Stimulated activated naive CD8-positive, alpha-beta T cell treated with anti-CD3 and anti-CD28 coated beads, Interleukin-15, Interleukin-2, amounts not matched to agents 100 ng/mL and 50 ng/mL, for 24 hours (primary cell): Measurements from ENCODE around the gene IKZF2.
A peak's percentile ranks its signal among the peaks of the same experiment; 100 is the strongest.

Source experiments
- H3K27ac Mint-ChIP-seq: one replicate; pipeline ENCODE4 v1.8.0; 2021; ENCODE audit warnings: mild to moderate bottlenecking, mixed read lengths
- H3K27me3 Mint-ChIP-seq: one replicate; pipeline ENCODE4 v1.8.0; 2021; ENCODE audit warnings: mixed read lengths
- H3K36me3 Mint-ChIP-seq: one replicate; pipeline ENCODE4 v1.8.0; 2021; ENCODE audit warnings: low read depth, mixed read lengths
- H3K4me1 Mint-ChIP-seq: one replicate; pipeline ENCODE4 v1.8.0; 2021; ENCODE audit warnings: low read depth, mixed read lengths
- H3K4me3 Mint-ChIP-seq: one replicate; pipeline ENCODE4 v1.8.0; 2021; ENCODE audit warnings: mild to moderate bottlenecking, mixed read lengths
- H3K9me3 Mint-ChIP-seq: one replicate; pipeline ENCODE4 v1.8.0; 2021; ENCODE audit warnings: mixed read lengths

The IKZF2 gene

GRCh38 chr2:213164263-213164662, 12.9 kb upstream of the IKZF2 start:
- Mint-ChIP-seq H3K27me3 (no peaks in the 10 kb centered on the region), H3K9me3 (no peaks in the 10 kb centered on the region), H3K36me3 (no peaks in the 10 kb centered on the region), H3K27ac (no peak overlapping the region), H3K4me1 (peaks cover 4% of the 10 kb centered on the region), H3K4me3 (no peak overlapping the region)

DNA sequence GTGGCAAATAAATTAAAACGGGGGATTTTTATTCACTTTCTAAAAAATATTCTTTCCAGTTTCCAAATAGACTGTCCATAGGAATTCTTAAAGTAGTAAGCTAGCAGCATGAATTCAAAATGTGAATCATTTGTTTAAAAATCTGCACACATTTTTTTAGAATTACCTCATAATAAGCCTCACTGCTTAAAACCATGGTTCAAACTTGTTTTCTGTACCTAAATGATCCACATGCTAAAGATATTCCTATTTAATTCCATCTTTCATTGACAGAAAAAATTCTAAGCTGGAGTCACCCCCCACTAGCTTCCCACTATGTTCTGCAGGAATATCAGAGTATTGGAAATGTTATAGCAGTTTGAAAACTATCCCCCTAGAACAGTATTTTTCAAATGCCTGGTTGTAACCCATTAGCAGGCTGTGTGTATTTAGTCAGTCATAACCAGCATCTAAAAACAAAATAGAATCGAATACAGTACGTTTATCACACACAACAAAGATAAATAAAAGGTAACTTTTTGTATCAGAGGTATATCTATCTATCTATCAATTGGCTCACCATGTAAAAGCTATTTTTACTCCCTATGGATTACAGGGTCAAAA, 11.2 kb upstream of the IKZF2 start:
- Mint-ChIP-seq H3K9me3 (no peaks in the 10 kb centered on the region), H3K27ac (no peak overlapping the region), H3K4me3 (no peak overlapping the region), H3K36me3 (no peaks in the 10 kb centered on the region), H3K4me1 (peaks cover 11% of the 10 kb centered on the region), H3K27me3 (no peaks in the 10 kb centered on the region)

DNA sequence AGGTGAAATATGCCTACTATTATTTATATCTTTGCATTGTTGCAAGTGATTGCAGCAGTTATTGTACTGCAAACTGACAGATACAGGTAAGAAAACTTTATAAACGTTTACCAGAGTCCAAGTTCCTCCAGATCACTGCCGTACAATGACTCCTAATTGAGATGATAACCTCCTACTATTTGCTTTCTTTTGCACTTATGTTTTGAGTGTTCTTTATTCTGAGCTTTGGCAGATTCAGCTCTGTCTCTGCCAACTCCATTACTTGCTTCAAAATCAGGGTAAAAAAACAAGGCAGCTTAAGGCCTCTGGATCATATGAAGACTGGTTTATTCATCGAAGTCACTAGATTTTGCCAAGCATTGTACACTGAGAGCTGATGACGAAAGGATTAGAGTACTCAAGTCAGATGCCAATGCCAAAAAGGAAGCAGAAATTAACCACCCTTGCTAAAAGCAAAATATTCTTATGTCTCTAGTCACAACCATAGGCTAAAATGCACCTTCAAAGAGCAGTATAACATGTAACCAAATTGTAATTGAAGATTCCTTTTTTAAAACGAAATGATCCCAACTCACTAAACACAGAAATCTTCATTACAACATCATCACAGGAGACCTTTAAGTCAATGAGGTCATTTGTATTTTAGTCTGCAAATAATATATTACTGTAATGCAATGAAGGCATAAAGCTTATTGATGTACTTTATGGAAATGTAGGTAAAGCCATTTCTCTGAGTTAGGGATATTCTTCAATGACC, 10.5 kb upstream of the IKZF2 start:
- Mint-ChIP-seq H3K4me1 (peaks cover 17% of the 10 kb centered on the region), H3K4me3 (no peak overlapping the region), H3K9me3 (no peaks in the 10 kb centered on the region), H3K36me3 (no peaks in the 10 kb centered on the region), H3K27me3 (no peaks in the 10 kb centered on the region), H3K27ac (no peak overlapping the region)

GRCh38 chr2:213159768-213160167, 8.4 kb upstream of the IKZF2 start:
- peaks cover 6% of the 10 kb centered on the region for H3K27me3 Mint-ChIP-seq
- no peak overlapping the region for H3K27ac Mint-ChIP-seq
- no peaks in the 10 kb centered on the region for H3K9me3 Mint-ChIP-seq
- H3K4me3 Mint-ChIP-seq: no peak overlapping the region
- peaks cover 25% of the 10 kb centered on the region for H3K4me1 Mint-ChIP-seq
- H3K36me3 Mint-ChIP-seq: no peaks in the 10 kb centered on the region

DNA sequence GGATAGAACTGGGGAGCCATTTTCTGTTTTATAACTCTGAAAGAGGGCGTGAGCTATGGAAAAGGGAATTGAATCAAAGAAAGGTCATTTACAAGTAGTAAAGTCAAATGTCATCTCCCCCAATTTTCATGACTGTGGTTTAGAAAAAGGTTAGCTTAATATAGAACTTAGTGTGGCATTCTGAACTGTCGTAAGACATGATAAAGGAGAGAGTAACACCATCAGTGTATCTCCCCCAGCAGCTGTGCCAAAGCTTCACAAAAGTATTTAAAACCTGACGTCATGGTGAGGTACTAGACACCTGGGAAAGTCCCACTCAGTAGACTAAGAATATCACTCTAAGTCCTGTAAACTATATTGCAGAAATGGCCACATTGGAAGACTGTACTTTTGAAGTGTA, 5.8 kb upstream of the IKZF2 start:
- Mint-ChIP-seq H3K27ac (peak overlapping the region; percentile 57), H3K4me1 (peaks cover 44% of the 10 kb centered on the region), H3K4me3 (peak overlapping the region; percentile 12), H3K27me3 (peaks cover 25% of the 10 kb centered on the region), H3K36me3 (no peaks in the 10 kb centered on the region), H3K9me3 (no peaks in the 10 kb centered on the region)

GRCh38 chr2:213156717-213157116, 5.3 kb upstream of the IKZF2 start:
- Mint-ChIP-seq H3K36me3 (no peaks in the 10 kb centered on the region), H3K27me3 (peaks cover 27% of the 10 kb centered on the region), H3K4me3 (no peak overlapping the region), H3K9me3 (no peaks in the 10 kb centered on the region), H3K27ac (peak overlapping the region; percentile 57), H3K4me1 (peaks cover 44% of the 10 kb centered on the region)

DNA sequence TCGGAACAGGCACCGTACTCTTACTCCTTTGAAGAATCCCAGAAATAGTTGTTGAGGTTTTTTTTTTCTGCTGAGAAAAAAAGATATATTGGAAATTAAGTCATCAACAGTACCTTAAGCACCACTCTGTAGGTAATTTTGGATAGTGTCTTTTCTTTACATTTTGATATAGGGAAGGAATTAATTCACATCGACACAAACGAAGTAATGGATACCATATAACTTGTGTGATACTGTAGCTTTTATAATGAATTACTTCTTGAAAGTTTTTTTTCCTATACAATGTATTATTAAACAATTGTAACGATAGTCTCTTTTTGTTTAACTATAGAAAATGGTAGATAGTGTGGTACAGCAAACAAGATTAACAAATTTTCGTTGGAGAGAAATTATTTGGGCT, 1.5 kb upstream of the IKZF2 start:
- Mint-ChIP-seq H3K27ac (peak overlapping the region; percentile 68), H3K36me3 (no peaks in the 10 kb centered on the region), H3K4me1 (peaks cover 66% of the 10 kb centered on the region), H3K4me3 (peak overlapping the region; percentile 94), H3K27me3 (peaks cover 48% of the 10 kb centered on the region), H3K9me3 (no peaks in the 10 kb centered on the region)

DNA sequence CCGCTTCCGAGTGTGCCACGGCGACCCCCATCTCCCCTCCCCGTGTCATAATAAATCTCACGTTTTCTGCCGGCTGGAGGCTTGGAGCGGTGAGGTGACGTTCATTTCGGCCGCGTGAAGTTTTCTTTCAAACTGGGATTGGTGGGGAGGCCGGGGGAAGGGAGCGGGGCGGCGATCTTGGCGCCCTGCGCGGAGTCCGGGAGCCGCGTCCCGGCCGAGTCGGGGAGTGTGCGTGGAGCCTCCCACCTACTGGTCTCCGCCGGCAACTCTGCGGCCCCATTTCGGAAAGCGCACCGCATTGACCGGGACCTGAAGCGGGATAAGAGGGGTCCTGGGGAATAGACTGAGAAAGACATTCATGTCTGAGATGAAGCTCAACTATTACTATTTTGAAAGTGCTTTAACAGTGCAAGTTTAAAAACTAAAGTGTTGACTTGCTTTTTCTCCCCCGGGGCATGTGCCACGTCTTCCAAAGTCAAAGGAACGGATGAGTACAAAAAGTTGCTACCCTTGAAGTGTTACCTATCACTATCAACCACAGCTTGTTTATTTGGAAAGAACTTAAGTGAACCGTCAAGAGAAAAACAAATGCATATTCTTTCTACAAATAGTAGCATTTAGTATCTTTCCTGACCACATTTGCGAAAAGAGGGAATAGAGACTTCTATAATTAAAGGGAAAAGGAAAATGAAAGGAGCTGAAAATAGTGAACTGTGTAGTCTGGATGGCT, 818 bp upstream of the IKZF2 start:
- Mint-ChIP-seq H3K4me3 (peak overlapping the region; percentile 94), H3K27ac (peak overlapping the region; percentile 68), H3K36me3 (no peaks in the 10 kb centered on the region), H3K4me1 (peaks cover 64% of the 10 kb centered on the region), H3K9me3 (no peaks in the 10 kb centered on the region), H3K27me3 (peaks cover 49% of the 10 kb centered on the region)

- Mint-ChIP-seq H3K36me3 (no peaks in the 10 kb centered on the region), H3K27me3 (peaks cover 44% of the 10 kb centered on the region), H3K4me1 (peaks cover 54% of the 10 kb centered on the region), H3K27ac (peak overlapping the region; percentile 93), H3K9me3 (no peaks in the 10 kb centered on the region), H3K4me3 (peak overlapping the region; percentile 94)
These were observed 906 bp downstream of the IKZF2 start for GRCh38 chr2:213150315-213151097.

DNA sequence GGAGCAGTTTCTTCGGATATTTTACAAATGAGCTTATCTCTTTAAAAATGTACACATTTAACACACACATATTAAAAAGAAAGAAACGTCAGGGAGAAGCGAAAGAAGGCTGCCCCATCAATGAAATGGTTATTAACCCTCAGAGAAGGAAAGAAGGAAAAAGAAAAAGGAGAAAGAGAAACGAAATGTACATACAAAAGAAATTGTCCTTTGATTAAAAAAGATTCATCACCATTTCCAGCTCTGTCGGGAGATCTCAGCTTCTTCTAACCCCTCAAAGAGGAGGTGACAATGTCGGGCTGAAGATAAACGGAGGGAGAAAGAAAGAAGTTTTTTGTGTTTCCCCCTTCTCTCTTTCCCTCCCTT, 1.5 kb downstream of the IKZF2 start:
- peak overlapping the region; percentile 94 for H3K4me3 Mint-ChIP-seq
- H3K27ac Mint-ChIP-seq: peak overlapping the region; percentile 93
- H3K36me3 Mint-ChIP-seq: no peaks in the 10 kb centered on the region
- H3K4me1 Mint-ChIP-seq: peaks cover 59% of the 10 kb centered on the region
- H3K27me3 Mint-ChIP-seq: peaks cover 49% of the 10 kb centered on the region
- no peaks in the 10 kb centered on the region for H3K9me3 Mint-ChIP-seq

- Mint-ChIP-seq H3K4me3 (peak overlapping the region; percentile 94), H3K27ac (peak overlapping the region; percentile 93), H3K4me1 (peaks cover 64% of the 10 kb centered on the region), H3K9me3 (no peaks in the 10 kb centered on the region), H3K36me3 (no peaks in the 10 kb centered on the region), H3K27me3 (peaks cover 44% of the 10 kb centered on the region)
These were observed 2.0 kb downstream of the IKZF2 start for GRCh38 chr2:213149294-213149875.

DNA sequence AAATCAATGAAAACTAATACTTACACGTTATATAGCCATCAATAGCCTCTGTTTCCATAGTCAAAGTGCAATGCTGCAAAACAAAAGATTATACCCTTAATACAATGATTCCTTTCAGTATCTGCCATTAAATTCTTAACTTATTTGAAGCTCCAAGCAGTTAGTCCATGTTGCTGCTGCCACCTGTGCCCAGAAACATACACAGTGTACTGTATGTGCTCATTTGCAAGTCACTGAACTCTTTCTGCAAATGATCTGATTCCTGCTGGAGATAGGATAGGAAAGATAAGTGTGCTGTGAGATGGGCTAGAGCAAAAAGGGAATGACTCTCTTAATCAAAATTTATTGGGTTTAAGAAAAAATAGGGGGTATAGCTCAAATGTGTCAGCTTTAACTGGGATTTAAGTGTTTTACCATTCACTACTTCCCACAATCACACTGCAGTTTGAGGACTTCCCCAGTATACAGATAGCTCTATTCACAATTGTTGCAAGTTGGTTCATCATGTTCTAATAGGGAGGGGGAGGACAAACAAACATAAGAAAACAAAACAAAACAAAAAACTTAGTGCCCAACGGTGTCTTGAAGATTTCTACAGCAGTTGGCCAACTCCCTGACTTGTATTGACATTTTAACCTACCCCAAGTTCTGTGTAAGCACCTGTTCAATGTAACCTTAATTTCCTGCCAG, 2.7 kb downstream of the IKZF2 start:
- peak overlapping the region; percentile 93 for H3K27ac Mint-ChIP-seq

DNA sequence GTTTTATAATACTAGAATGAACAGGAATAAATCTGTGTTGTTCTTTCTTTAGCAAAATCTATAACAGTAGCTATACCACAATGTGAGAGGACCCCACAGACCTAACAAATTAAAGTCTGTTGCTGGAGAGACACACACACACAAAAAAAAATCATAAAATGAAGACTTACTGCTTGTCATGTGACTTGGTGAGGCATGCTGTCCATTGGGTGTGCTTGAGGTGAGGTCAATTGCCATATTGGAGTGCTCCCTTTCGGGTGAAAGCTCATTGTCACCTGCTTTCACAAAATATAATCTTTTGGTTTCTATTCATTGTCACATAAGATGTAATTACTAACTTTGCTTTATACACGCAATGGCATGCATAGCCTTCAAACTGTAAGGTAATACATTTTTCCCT, 3.9 kb downstream of the IKZF2 start:
- H3K27ac Mint-ChIP-seq: peak overlapping the region; percentile 50
- peaks cover 56% of the 10 kb centered on the region for H3K4me1 Mint-ChIP-seq
- H3K4me3 Mint-ChIP-seq: peak overlapping the region; percentile 94
- peaks cover 5% of the 10 kb centered on the region for H3K36me3 Mint-ChIP-seq
- H3K27me3 Mint-ChIP-seq: peaks cover 32% of the 10 kb centered on the region
- no peaks in the 10 kb centered on the region for H3K9me3 Mint-ChIP-seq

More for the DNA sequence above, 2.7 kb downstream of the IKZF2 start:
- H3K9me3 Mint-ChIP-seq: no peaks in the 10 kb centered on the region
- H3K4me1 Mint-ChIP-seq: peaks cover 60% of the 10 kb centered on the region
- peaks cover 42% of the 10 kb centered on the region for H3K27me3 Mint-ChIP-seq
- peak overlapping the region; percentile 94 for H3K4me3 Mint-ChIP-seq
- no peaks in the 10 kb centered on the region for H3K36me3 Mint-ChIP-seq

DNA sequence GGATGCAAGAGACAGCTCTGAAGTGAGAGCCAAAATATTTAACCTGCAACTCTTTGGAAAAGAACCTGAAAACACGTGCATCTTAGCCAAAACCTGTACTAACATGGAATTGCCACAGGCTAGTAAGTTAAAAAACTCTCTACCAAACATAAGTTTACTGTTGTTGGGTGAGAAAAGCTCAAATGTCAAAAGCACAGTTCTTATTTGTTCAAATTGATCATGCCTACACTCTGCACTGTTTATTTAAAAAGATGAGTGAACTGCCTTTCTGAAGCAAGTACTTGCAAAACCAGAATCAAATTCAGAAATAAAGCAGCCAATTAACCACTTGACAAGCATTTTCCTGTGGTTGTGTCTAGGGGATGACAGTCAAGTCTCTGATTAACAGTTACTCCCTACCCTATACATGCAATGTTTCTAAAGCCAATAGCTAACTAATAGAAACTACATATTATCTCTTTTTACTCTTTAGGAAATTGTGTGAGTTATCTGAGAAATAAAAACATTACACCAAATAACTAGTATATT, 5.6 kb downstream of the IKZF2 start:
- H3K36me3 Mint-ChIP-seq: peaks cover 5% of the 10 kb centered on the region
- peak overlapping the region; percentile 73 for H3K27ac Mint-ChIP-seq
- no peaks in the 10 kb centered on the region for H3K9me3 Mint-ChIP-seq
- peaks cover 25% of the 10 kb centered on the region for H3K27me3 Mint-ChIP-seq
- peaks cover 47% of the 10 kb centered on the region for H3K4me1 Mint-ChIP-seq
- peak overlapping the region; percentile 73 for H3K4me3 Mint-ChIP-seq
